Neuron (in vitro differentiated cells): ENCODE data around the gene F7.
"Not testable (repeated sequence)": the region's sequence is repeated elsewhere in the genome, so short reads cannot be mapped to it uniquely, and the experiment has no call there.

Experiments
- H2AFZ ChIP-seq: one replicate; pipeline ENCODE4 v1.6.1; 2013; ENCODE audit warnings: low read depth, mild to moderate bottlenecking, inconsistent platforms, low read length, moderate library complexity
- H3K27me3 ChIP-seq: one replicate; pipeline ENCODE4 v1.6.1; 2013; ENCODE audit warnings: low read length; ENCODE audit not compliant: insufficient read depth
- H3K36me3 ChIP-seq: one replicate; pipeline ENCODE4 v1.6.1; 2013; ENCODE audit warnings: low read length; ENCODE audit not compliant: insufficient read depth
- H3K4me1 ChIP-seq: one replicate; pipeline ENCODE4 v1.6.1; 2013; ENCODE audit warnings: low read length; ENCODE audit not compliant: insufficient read depth
- H3K4me3 ChIP-seq: 2 replicates; pipeline ENCODE4 v1.5.1; 2013; ENCODE audit warnings: mild to moderate bottlenecking, low read length, moderate library complexity
- H3K9me3 ChIP-seq: one replicate; pipeline ENCODE4 v1.6.1; 2013; ENCODE audit warnings: low read length

The F7 gene

GRCh38 chr13:113105032-113105920, at the start of gene F7:
F7 (plus strand) TSS chr13:113105791; CDS start chr13:113105842, 51 bp downstream.
- no peak within 1 kb of the TSS for H2AFZ ChIP-seq
- H3K4me1 ChIP-seq = no peaks in the 10 kb centered on the region
- H3K9me3 ChIP-seq = no peaks in the 10 kb centered on the region
- H3K36me3 ChIP-seq = no peaks in the 10 kb centered on the region
- H3K4me3 ChIP-seq = no peak within 1 kb of the TSS
- H3K27me3 ChIP-seq = no peaks in the 10 kb centered on the region

- no peak overlapping the region for H3K4me3 ChIP-seq
These were observed 48.5 kb upstream of the F7 start for GRCh38 chr13:113057084-113057483.

GRCh38 chr13:113057559-113057958, 48.0 kb upstream of the F7 start:
- H3K9me3 ChIP-seq = peaks cover 12% of the 10 kb centered on the region
- H2AFZ ChIP-seq, H3K27me3 ChIP-seq, H3K4me1 ChIP-seq, H3K4me3 ChIP-seq, H3K36me3 ChIP-seq: not testable (repeated sequence)

More at GRCh38 chr13:113057084-113057483, 48.5 kb upstream of the F7 start:
- Histone ChIP-seq H2AFZ (no peak overlapping the region), H3K4me1 (peaks cover 2% of the 10 kb centered on the region), H3K27me3 (no peaks in the 10 kb centered on the region), H3K9me3 (peaks cover 12% of the 10 kb centered on the region), H3K36me3 (no peaks in the 10 kb centered on the region)

- no peaks in the 10 kb centered on the region for H3K27me3 ChIP-seq
- H3K4me3 ChIP-seq = no peak overlapping the region
- H2AFZ ChIP-seq = no peak overlapping the region
- peaks cover 12% of the 10 kb centered on the region for H3K9me3 ChIP-seq
- H3K36me3 ChIP-seq = no peaks in the 10 kb centered on the region
- H3K4me1 ChIP-seq = peaks cover 2% of the 10 kb centered on the region
These were observed 47.2 kb upstream of the F7 start for GRCh38 chr13:113058129-113058987.

DNA sequence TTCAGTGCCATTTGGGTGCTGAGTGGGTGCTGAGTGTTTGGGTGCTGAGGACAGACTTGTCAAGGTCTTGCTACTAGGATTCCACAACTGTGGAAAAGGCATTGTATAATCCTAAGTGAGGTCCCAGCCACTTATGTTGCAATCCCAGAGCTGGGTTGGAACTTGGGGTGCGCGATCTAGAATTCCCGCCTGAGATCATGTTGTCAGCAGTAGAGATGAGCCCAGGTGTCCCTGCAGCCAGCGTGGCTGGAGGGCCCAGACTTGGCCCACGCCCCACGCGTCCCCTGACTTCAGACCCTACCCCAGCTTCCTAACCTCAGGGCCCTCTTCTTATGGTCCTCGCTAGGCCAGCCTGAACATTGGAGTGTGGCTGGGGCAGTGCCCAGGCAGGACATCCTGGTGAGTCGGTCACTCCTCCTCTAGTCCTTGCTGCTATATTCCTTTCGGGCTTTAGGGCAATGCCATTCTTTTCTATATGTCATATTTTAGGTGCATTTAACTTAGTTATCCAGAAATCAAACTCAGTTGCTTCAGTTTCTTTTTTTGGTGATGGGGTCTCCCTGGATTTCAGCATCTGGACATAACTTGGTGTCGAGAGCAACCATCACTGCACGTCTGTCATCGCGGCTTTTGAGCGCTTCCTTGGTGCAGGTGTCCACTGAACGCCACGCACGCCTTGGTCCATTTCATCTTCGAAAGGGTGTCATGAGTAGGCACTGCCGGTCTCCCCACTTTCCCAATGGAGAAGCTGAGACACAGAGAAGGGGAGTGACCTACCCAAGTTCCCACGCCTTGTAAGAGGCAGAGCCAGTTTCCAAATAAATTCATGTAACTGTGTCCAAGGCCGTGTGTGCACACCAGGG, 46.4 kb upstream of the F7 start:
- Histone ChIP-seq H2AFZ (no peak overlapping the region), H3K36me3 (no peaks in the 10 kb centered on the region), H3K27me3 (no peaks in the 10 kb centered on the region), H3K4me3 (no peak overlapping the region), H3K9me3 (peaks cover 12% of the 10 kb centered on the region), H3K4me1 (peaks cover 2% of the 10 kb centered on the region)

DNA sequence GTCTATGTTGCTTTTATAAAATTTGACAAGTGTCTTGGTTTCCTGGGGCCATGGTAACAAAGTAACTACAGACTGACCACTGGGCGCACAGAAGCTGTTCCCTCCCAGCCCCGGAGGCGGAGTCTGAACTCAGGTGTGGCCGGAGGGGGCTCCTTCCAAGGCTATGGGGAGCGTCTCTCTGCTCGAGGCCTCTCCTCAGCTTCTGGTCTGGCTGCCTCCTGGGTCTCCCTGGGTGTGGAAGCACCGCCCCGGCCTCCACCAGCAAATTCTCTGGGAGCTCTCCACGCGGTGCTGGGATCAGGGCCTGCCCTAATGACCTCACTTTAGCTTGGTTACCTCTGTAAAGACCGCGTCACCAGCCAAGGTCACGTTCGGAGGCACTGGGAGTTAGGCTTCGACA, 45.7 kb upstream of the F7 start:
- Histone ChIP-seq H3K36me3 (no peaks in the 10 kb centered on the region), H2AFZ (no peak overlapping the region), H3K4me3 (no peak overlapping the region), H3K4me1 (peaks cover 2% of the 10 kb centered on the region), H3K27me3 (no peaks in the 10 kb centered on the region), H3K9me3 (peaks cover 12% of the 10 kb centered on the region)

DNA sequence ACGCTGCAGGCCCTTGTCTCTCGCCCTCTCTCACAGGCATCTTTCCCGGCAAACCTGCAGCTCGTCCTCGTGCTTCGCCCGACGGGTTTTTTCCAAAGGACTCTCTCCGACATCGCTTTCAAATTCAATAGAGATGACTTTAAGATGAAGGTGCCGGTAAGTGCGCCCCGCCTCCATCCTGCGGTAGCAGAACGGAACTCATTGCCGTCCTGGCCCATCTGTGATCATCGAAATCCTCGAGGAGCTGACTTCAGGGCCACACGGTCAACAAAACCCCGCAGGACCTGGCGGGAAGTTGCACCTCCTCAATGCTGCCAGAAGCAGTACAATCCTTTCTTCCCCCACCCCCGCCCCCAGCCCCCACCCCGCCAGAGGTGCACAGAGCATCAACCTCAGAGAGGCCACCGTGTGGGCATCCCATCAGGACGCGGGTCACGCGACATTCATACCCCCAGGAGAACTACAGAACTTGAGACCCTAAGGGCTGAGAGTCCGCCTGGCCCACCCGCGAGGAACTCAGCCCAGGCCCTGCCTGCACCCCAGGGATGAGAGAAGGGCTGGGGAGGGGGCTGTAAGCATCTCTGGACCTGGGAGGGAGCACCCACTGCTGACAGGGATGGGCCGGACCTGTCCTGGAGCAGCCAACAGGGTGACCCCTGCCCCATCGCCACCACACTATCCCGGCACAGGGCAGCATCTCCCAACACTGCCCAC, 44.9 kb upstream of the F7 start:
- Histone ChIP-seq H3K4me1 (no peaks in the 10 kb centered on the region), H3K27me3 (no peaks in the 10 kb centered on the region), H2AFZ (no peak overlapping the region), H3K4me3 (no peak overlapping the region), H3K36me3 (no peaks in the 10 kb centered on the region), H3K9me3 (peaks cover 12% of the 10 kb centered on the region)

DNA sequence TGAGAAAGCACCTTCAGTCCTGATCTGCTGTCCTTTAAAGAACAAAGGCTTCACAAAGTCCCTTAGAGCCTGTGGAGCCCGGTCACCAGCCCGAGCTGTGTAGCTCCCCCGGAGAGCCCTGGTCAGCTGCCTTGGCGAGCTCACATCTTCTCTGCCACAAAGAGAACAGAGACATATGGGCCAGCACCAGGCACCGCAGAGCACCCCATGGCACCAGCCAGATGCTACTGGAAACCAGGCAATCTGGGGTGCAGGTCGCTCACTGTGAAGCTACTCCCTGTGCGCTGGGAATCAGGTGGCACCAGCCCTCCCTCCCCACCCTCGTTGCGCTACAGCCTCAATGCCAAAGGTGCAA, 44.3 kb upstream of the F7 start:
- no peak overlapping the region for H2AFZ ChIP-seq
- H3K4me1 ChIP-seq = no peaks in the 10 kb centered on the region
- H3K27me3 ChIP-seq = no peaks in the 10 kb centered on the region
- H3K36me3 ChIP-seq = no peaks in the 10 kb centered on the region
- peaks cover 12% of the 10 kb centered on the region for H3K9me3 ChIP-seq
- no peak overlapping the region for H3K4me3 ChIP-seq

DNA sequence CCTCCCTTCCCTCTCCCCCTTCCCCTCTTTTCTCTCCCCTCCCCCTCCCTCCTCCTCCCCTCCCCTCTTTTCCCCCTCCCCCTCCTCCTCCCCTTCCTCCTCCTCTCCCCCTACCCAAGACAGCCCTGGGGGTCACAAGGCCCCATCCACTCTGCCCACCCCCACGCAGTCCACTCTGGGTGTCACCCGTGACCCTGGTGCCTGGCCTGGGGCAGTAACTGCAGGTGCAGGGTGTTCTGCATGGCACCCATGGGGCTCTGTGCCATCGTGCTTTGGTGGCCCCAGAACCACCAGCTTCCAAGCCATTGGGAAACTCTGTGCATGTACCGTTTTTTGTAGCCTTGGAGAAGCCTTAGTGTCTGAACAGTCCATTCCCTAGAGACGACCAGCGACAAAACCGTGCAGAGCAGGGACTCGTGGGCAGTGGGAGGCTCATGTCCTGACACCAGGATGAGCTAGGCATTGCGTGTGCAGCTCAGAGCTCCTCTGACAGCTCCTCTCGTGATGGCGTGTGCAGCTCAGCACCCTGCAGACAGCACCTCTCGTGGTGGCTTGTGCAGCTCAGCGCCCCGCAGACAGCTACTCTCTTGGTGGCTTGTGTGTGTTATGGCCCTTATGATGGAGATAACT, 43.7 kb upstream of the F7 start:
- Histone ChIP-seq H3K4me3 (no peak overlapping the region), H3K36me3 (no peaks in the 10 kb centered on the region), H3K4me1 (no peaks in the 10 kb centered on the region), H3K9me3 (peaks cover 11% of the 10 kb centered on the region), H3K27me3 (no peaks in the 10 kb centered on the region), H2AFZ (no peak overlapping the region)

DNA sequence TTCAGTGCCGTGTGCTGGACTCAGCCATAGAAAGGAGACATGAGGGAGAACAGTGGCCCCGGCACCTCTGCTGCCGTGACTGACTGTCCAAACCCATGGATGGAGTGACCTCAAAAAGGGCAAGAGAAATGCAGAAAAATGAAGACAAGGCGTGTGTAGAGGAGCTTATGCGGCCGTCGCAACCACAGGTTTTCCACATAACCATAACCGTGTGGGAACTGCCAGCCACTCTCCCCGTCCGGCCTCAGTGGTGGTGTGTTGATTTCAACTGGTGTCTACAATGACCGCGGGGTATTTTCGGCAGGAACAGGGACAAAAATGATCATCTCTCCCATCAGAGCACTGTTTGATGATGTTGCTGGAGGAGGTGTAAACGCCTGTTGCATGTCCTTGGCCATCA, 42.9 kb upstream of the F7 start:
- H3K4me3 ChIP-seq = no peak overlapping the region
- H3K9me3 ChIP-seq = peaks cover 4% of the 10 kb centered on the region
- H3K36me3 ChIP-seq = no peaks in the 10 kb centered on the region
- H3K4me1 ChIP-seq = no peaks in the 10 kb centered on the region
- no peak overlapping the region for H2AFZ ChIP-seq
- no peaks in the 10 kb centered on the region for H3K27me3 ChIP-seq

GRCh38 chr13:113063091-113063491, 42.5 kb upstream of the F7 start:
- Histone ChIP-seq H3K4me3 (no peak overlapping the region), H2AFZ (no peak overlapping the region), H3K36me3 (no peaks in the 10 kb centered on the region), H3K27me3 (no peaks in the 10 kb centered on the region), H3K9me3 (peaks cover under 1% of the 10 kb centered on the region), H3K4me1 (no peaks in the 10 kb centered on the region)

GRCh38 chr13:113064000-113064533, 41.5 kb upstream of the F7 start:
- Histone ChIP-seq H2AFZ (no peak overlapping the region), H3K4me1 (no peaks in the 10 kb centered on the region), H3K4me3 (no peak overlapping the region), H3K36me3 (no peaks in the 10 kb centered on the region), H3K27me3 (no peaks in the 10 kb centered on the region), H3K9me3 (no peaks in the 10 kb centered on the region)
